ENCODE data around the gene CDC7.
"Not testable (repeated sequence)": the region's sequence is repeated elsewhere in the genome, so short reads cannot be mapped to it uniquely, and the experiment has no call there.

CDC7 gene

DNA sequence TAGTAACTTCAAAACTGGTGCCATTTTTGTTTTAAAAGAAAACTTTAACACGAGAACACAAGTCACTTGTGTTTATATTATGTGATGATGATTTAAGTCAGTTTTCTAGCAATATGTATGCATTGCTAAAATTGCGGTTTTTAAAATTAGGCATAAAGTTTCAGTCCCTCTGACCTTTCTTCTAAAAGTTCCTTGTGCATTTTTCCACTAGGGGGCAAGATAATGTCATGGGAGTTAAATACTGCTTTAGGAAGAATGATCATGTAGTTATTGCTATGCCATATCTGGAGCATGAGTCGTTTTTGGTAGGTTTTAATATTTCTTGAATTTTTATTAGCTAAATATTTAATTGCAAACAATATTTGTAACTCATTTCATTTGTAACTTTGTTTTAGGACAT lies 10.7 kb downstream of the CDC7 start:
- DNase-seq = peak; percentile 67

- no peak for DNase-seq
Observed at GRCh38 chr1:91513160-91513559, 12.5 kb downstream of the CDC7 start.

- no peak for DNase-seq
Observed at GRCh38 chr1:91513706-91514105, 13.1 kb downstream of the CDC7 start.

DNA sequence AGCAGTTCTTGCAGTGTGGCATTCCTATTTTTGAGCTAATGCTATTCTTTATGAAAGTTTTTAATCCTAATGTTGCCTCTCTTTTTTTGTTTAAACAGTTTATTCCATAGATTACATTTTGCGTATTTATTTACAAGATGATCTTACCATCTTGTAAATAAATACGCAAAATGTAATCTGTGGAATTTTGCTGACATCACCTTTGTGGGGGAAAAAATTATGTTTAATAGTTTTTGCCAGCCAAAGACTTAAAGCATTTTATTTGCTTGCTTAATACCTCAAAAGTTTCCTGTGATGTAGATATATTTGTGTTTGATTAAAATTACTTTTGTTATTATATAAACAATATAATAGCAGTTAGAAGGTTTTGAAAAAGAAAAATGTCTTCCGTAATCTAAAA lies 15.3 kb downstream of the CDC7 start:
- no peak for DNase-seq

DNA sequence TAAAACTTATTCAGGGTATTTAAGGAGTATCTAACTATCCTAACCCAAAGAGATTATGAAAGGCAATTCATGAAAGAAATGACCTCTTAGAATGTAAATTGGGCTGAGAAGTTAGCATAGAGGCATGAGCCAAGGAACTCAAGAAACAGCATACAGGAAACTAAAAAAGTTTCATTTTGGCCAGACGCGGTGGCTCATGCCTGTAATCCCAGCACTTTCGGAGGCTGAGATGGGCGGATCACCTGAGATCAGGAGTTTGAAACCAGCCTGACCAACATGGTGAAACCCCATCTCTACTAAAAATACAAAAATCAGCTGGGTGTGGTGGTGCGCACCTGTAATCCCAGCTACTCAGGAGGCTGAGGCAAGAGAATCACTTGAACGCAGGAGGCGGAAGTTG lies 16.0 kb downstream of the CDC7 start:
- not testable (repeated sequence) for DNase-seq

- not testable (repeated sequence) for DNase-seq
Observed at GRCh38 chr1:91519167-91519566, 18.5 kb downstream of the CDC7 start.

DNA sequence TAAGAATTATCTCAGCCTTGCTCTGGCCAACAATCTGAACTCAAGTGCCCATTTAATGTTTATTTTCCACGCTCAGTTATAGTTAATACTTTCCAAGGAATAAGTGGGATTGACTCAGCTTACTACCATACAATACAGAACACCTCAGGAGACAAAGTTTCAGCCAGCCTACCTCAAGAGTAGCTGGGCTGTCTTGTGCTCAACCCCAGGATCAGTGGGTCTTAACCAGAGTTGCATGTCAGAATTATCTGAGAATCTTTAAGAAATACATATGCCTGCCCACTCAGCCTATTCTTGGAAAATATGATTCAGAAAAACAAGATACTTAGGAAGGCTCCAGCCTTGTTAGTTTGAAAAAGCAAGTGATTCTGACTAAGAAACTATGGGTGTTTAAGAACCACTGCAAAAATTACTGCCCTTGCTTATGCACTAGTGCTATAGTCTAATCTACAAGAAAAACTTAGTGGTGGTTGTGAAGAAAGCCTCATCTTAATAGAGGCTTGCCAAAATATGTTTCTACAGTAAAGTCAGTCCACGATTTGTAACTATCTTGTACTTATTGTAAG lies 20.4 kb downstream of the CDC7 start:
- peak; percentile 34 for DNase-seq

GRCh38 chr1:91523482-91523881 lies 22.8 kb downstream of the CDC7 start:
- no peak for DNase-seq

DNA sequence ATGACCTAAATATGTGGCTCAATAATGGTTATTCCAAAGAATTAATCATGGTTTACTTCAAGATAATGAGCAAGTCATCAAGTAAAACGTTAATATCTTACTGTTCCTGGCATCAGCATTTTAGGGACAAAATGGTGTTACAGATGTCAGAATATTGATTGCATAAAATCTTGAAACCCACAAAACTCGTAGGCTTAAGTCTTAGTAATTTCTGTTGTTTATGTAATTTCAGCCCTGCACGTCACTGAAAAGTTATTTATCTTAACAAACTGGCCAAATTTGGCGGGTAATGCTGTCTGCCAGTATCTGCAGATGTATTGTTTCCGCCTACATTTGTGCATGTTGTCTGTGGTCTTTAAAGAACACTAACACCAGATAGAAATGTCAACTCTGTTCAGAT lies 25.8 kb downstream of the CDC7 start:
- no peak for DNase-seq

GRCh38 chr1:91527266-91527765 lies 26.7 kb downstream of the CDC7 start:
- no peak for DNase-seq

- no peak for DNase-seq
Observed at GRCh38 chr1:91527781-91528180, 27.1 kb downstream of the CDC7 start.

GRCh38 chr1:91529856-91530255 lies 29.2 kb downstream of the CDC7 start:
- peak; percentile 36 for DNase-seq

- no peak for DNase-seq
Observed at GRCh38 chr1:91533361-91534024, 32.8 kb downstream of the CDC7 start.

DNA sequence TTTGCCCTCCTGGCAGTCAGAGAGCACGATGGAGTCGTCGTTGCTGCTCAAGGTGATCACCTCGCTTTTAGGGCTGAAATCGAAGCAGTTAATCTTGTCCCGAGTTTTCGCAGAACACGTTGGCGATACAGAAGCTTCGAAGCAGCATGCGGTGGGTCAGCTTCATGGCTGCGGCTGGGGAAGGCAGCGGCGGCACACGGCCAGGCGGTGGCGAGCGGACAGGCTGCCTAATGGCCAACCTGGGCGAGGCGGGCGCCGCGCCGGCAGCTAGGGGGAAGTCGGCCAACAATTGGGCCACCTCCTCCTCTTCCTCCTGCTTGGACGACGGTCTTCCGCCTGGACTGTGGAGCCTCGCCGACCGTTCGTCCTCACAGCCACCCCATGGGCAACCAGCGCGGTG lies 34.8 kb downstream of the CDC7 start:
- no peak for DNase-seq

- no peak for DNase-seq
Observed at GRCh38 chr1:91537281-91537986, 36.8 kb downstream of the CDC7 start.

- no peak for DNase-seq
Observed at GRCh38 chr1:91537987-91538304, 37.3 kb downstream of the CDC7 start.

DNA sequence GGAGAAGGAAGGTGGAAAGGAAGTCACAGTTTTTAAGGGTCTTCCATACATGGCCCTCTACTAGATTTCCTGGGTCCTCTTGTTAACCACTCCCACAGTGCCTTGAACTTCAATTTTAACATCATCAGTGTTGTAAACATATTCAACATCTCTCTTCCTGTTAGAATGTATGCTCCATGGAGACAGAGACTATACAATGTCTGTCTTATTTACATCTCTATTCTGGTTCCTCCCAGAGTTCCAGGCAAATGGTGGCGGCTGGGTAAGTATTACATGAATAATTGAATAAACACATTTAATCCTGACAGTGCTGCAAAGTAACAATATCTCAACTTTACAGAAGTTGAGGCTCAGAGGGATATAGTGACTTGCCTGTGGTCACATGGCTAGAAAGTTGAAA lies 40.3 kb downstream of the CDC7 start:
- DNase-seq = no peak

DNA sequence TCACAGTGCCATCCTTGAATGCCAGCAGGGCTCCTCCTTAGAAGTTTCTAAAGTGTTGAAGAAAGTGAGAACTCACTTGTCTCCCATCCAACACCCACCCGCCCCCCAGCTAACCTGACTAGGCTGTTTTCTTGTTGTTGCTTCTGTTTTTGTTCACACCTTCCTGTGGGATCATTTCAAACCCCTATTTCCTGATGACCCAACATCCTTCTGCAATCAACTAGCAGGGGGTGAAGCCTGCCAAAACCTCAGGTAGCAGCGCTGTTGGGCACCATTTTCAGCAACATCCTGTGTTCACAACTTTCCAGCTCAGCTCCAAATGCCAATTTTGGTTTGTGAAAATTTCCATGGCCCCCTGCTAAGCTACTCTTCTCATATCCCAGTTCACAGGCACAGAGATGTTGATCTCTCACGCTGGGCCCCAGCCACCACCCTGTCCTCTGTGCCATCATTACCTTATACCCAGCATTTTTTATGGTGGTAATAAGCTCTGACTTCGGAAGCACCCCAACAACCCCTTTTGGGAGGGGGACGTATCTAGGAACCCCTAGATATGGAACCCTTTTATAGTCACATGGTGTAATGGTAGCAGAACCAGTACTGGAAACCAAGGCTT lies 41.4 kb downstream of the CDC7 start:
- DNase-seq = no peak

- no peak for DNase-seq
Observed at GRCh38 chr1:91545506-91546300, 45.1 kb downstream of the CDC7 start.

- DNase-seq = no peak
Observed at GRCh38 chr1:91546301-91546581, 45.6 kb downstream of the CDC7 start.

DNA sequence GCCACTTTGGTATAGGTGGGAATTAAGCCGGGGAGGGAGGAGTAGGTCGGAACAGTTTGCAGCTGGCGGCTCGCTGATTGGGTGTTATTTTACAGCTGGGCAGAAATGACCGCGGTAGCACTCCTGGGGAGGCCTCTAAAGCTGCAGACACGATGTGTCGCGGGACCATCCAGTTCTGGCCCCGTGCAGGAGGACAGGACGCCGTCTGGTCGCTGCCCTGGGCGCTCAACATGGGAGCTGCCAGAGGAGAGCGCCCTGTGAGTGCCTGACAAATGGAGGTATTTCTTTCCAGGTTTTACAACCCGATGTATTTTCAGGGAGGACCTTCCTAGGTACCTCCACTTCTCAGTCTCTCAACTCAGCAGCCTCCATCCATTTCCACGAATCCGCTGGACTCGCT lies 46.2 kb downstream of the CDC7 start:
- DNase-seq = no peak

- no peak for DNase-seq
Observed at GRCh38 chr1:91548376-91549040, 47.9 kb downstream of the CDC7 start.

All from OCI-M1 (cell line).